GM12874 (cell line): ENCODE measurements around the gene EIF6.

Experiments
- CTCF ChIP-seq: IDR thresholded peaks from 2 replicates; pipeline ENCODE4 v1.5.1; 2011; ENCODE audit warnings: low read depth, mild to moderate bottlenecking, control low read depth, low read length, moderate library complexity; ENCODE audit not compliant: insufficient read depth

Gene EIF6

GRCh38 chr20:35284267-35284991 lies at the start of gene EIF6:
Gene EIF6 (minus strand): TSS chr20:35284772. CDS start chr20:35284487, 285 bp downstream.
- TF ChIP-seq CTCF: no peak

GRCh38 chr20:35333606-35334005 lies 49.0 kb upstream of the EIF6 start:
- no peak for TF ChIP-seq CTCF

GRCh38 chr20:35332540-35333200 lies 48.1 kb upstream of the EIF6 start:
- TF ChIP-seq CTCF: no peak

GRCh38 chr20:35329435-35330139 lies 45.0 kb upstream of the EIF6 start:
- TF ChIP-seq CTCF: peak; percentile 67

- TF ChIP-seq CTCF: no peak
Measured at GRCh38 chr20:35328689-35329088, 44.1 kb upstream of the EIF6 start.

GRCh38 chr20:35328095-35328685 lies 43.6 kb upstream of the EIF6 start:
- no peak for TF ChIP-seq CTCF
